Choroid plexus epithelial cell (primary cell): ENCODE results near the gene ZNF827.
A peak's percentile ranks its signal among the peaks of the same experiment; 100 is the strongest.

Source experiments
- DNase-seq: peaks from one replicate; pipeline ENCODE4 v3.0.0-alpha.2; 2010; ENCODE audit warnings: low read depth
- H3K4me3 ChIP-seq: 2 replicates; pipeline ENCODE4 v1.5.1; 2011; ENCODE audit warnings: low read depth, mild to moderate bottlenecking, control low read depth, low read length, moderate library complexity
- CTCF ChIP-seq: conservative IDR thresholded peaks from 2 replicates; pipeline ENCODE4 v1.5.1; 2011; ENCODE audit warnings: low read depth, mild to moderate bottlenecking, control low read depth, inconsistent platforms, low read length, moderate library complexity

Gene ZNF827

DNA sequence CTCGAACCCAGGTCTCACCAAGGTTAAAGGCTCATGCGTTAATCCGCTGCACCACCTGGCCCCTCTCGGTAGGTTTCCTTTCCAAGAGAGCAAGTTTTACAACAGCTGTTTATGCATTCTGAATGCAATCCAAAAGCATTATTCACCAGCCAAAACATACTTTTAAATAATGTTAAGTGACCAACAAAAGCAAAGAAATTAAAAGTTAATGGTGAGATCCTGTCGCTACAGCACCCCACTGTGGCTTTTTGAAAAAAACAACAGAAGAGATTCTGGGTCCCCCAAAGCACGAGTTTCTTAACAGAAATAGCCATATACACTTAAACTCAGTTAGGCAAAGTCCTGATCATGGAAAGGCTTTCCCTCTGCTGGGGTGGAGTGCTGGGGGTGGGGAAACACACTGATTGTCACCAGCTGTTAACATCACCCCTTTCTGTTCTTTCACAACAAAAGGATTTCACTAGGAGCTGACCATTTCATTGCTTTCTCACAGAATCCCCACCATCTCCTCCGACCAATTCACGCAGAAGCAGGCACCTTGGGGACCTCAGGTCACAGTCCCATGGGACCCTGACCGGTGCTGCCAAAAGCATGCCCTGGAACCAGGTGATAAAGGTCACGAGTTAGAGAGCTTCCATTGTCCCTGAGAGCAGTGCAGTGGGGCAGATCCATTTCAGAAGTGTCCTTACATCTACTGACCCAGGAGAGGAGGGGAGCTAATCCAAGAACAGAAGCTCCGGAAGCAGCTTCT lies 51.2 kb downstream of the ZNF827 start:
- peak; percentile 28 for TF ChIP-seq CTCF
- DNase-seq, result peak; percentile 81
- H3K4me3 ChIP-seq, result no peak overlapping the region

GRCh38 chr4:145886871-145887240 lies 51.8 kb downstream of the ZNF827 start:
- no peak overlapping the region for H3K4me3 ChIP-seq
- no peak for DNase-seq
- TF ChIP-seq CTCF, result no peak

DNA sequence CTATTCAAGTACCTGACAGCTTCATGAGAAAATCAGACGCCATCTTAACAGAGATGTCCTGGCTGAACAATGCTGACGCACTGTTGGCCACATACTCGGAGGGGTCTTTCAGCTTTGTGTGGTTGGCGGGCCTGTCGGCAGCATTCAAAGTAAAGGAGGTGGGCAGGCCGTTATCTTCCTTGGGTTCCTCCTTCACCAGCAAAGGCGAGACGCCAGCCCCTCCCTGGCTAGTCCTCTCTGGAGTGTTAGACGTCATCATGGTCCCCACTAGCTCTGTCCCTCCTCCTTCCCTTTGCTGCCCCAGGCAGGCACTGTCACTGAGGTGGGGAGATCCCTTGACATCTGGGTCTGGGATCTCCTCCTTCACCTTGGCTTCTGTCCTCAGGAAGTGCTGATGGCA lies 53.0 kb downstream of the ZNF827 start:
- no peak overlapping the region for H3K4me3 ChIP-seq
- no peak for TF ChIP-seq CTCF
- no peak for DNase-seq

DNA sequence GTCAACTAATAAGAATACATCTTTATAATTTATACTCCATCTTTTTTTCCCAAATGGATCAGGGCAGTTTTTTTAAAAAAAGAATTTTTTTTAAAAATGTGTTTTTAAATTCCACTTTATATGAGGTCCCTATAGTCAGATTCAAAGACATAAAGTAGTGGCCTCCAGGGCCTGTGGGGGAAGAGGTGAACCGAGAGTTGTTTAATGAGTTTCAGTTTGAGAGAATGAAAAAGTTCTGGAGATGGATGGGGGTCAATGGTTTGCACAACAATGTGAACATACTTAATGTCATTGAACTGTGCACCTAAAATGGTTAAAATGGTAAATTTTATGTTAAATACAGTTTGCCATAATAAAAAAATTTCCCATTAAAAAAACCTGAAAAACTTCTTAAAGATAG lies 53.8 kb downstream of the ZNF827 start:
- TF ChIP-seq CTCF, result no peak
- no peak for DNase-seq
- H3K4me3 ChIP-seq, result no peak overlapping the region

DNA sequence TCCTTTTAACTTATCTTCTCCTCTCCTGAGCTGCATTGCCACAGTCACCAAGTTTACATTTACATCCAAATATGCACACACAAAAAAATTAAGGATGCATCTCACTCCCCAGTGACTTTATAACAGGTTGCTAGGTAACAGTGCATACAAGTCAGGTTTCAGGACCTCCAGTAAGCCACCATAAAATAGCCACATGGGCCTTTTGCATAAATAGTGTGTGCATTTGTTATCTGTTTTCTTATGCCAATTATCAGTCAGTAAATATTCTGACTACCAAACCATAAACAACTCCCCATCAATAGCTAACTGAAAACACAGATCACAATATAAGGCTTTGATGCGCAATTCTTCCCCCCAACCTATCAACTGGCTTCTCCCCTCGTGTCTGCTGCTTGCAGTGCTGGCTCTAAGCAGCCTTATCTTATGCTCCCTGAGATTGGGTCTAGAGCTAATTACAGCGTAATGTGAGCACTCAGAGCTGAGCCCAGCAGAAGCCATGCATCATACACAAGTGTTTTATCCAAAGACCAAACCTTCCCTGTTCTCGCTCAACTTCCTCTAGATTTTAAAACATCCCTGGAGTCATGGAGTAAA lies 55.4 kb downstream of the ZNF827 start:
- no peak for DNase-seq
- TF ChIP-seq CTCF, result no peak
- no peak overlapping the region for H3K4me3 ChIP-seq

DNA sequence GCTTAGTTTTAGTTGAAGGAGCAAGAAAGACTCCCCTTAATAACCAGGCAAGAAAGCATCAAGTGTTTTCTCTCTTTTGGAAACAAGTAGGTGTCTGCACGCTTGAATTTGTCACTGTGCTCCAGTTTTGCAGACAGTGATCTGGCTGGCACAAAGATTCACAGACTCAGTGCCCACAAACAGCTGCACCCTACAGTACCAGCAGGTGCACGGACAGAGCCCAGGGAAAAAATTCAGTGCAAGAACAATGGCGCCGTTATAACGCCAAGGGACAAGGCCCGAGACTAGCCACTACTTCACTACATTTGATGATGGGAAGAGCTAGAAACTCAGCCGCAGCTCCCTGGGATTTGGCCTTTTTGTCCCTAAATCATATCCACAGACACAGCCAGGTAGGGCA lies 56.0 kb downstream of the ZNF827 start:
- no peak overlapping the region for H3K4me3 ChIP-seq
- no peak for TF ChIP-seq CTCF
- no peak for DNase-seq

DNA sequence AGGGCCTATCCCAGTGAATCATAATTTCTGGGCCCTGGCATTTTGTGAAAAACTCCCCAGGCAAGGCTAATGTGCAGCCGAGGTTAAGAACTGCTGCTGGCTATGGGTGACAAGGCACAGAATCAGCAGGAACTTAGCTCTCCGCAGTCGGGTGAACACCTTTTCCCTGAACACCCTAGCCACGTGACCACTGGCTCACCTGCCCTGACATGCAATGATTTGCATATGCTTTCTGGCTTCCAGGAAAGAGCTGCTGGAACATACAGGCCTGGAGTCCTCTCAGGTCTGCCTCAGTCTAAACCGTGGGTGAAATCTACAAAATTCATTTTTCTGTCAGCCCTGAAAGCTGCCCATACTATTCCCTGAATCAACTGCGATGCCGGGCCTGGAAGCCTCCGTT lies 56.6 kb downstream of the ZNF827 start:
- no peak for DNase-seq
- H3K4me3 ChIP-seq, result no peak overlapping the region
- TF ChIP-seq CTCF, result no peak
